Adrenal gland (tissue), 5 donors: Measurements from ENCODE around the gene SCT.

ENCODE experiments used
- CTCF ChIP-seq, 6 experiments: fragments of 450-650 bp in 4 of 6; fragments of 200-600 bp in 2 of 6; sonication (generic) in 1 of 6; IDR thresholded peaks; 1 replicate in 5 of 6; 2 replicates in 1 of 6; pipeline versions ENCODE4 v1.5.1 to v1.8.0; 2016 to 2021; ENCODE audit warnings: antibody characterized with exemption in 6 of 6, mild to moderate bottlenecking in 2 of 6, moderate library complexity in 1 of 6
- POLR2A ChIP-seq, 2 donors: fragments of 450-650 bp; IDR thresholded peaks; one replicate each; pipeline ENCODE4 v1.6.1; 2017; ENCODE audit warnings: antibody characterized with exemption in 2 of 2, mild to moderate bottlenecking in 2 of 2, moderate library complexity in 1 of 2
- donor health status: DM: no; HTN: no; CAD: no.

DNA sequence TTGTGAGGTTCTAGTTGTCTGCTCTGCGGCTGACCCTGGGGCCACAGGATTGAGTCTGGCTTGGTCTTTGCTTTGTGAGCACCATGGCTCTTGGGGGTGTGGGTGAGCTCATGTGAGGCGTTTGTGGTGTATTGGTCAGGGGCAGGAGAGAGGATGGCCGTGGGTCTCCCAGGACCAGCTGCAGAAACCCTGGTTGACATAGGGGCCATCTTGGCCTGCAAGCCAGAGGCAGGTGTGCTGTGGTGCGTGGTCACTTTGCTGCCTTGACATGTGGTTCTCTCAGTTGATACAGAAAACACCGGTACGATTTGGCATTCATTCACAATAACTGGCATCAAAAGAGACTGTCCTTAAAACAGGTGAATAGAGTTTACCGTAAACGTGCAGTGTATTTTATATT is 39.4 kb downstream of the SCT start:
- TF ChIP-seq POLR2A (IDR thresholded peaks at IDR 0.05) (no peak), CTCF (IDR thresholded peaks at IDR 0.05) (no peak)
